GM21619 (cell line): ENCODE measurements around the gene SNORC.
A peak's percentile ranks its signal among the peaks of the same experiment; 100 is the strongest.
"Not testable (repeated sequence)": the region's sequence is repeated elsewhere in the genome, so short reads cannot be mapped to it uniquely, and the experiment has no call there.

ENCODE experiments used
- ATAC-seq: cut with Tn5 transposase; IDR thresholded peaks from one replicate; pipeline ENCODE4 v1.9.1; 2021; ENCODE audit not compliant: unreplicated experiment

SNORC gene

GRCh38 chr2:232870018-232870765 lies at the start of gene SNORC:
Gene SNORC, plus strand, starts transcription at chr2:232870264. Its CDS starts 78 bp downstream, at chr2:232870342.
- no peak for ATAC-seq

- no peak for ATAC-seq
Observed at GRCh38 chr2:232829988-232830387, 40.1 kb upstream of the SNORC start.

- ATAC-seq, result no peak
Observed at GRCh38 chr2:232831496-232831895, 38.6 kb upstream of the SNORC start.

GRCh38 chr2:232833830-232834229 lies 36.2 kb upstream of the SNORC start:
- no peak for ATAC-seq

- ATAC-seq, result no peak
Observed at GRCh38 chr2:232835687-232836208, 34.3 kb upstream of the SNORC start.

GRCh38 chr2:232836934-232837333 lies 33.1 kb upstream of the SNORC start:
- no peak for ATAC-seq

GRCh38 chr2:232838406-232838874 lies 31.6 kb upstream of the SNORC start:
- peak; percentile 79 for ATAC-seq

- ATAC-seq, result no peak
Observed at GRCh38 chr2:232839411-232840079, 30.5 kb upstream of the SNORC start.

GRCh38 chr2:232842689-232843088 lies 27.4 kb upstream of the SNORC start:
- no peak for ATAC-seq

GRCh38 chr2:232843834-232844233 lies 26.2 kb upstream of the SNORC start:
- ATAC-seq, result no peak

GRCh38 chr2:232846055-232846454 lies 24.0 kb upstream of the SNORC start:
- ATAC-seq, result no peak

GRCh38 chr2:232850039-232850438 lies 20.0 kb upstream of the SNORC start:
- ATAC-seq, result no peak

GRCh38 chr2:232852081-232852480 lies 18.0 kb upstream of the SNORC start:
- not testable (repeated sequence) for ATAC-seq

GRCh38 chr2:232852676-232853075 lies 17.4 kb upstream of the SNORC start:
- no peak for ATAC-seq

GRCh38 chr2:232854082-232854481 lies 16.0 kb upstream of the SNORC start:
- ATAC-seq, result no peak

GRCh38 chr2:232857158-232857563 lies 12.9 kb upstream of the SNORC start:
- no peak for ATAC-seq

- ATAC-seq, result no peak
Observed at GRCh38 chr2:232859385-232859916, 10.6 kb upstream of the SNORC start.

GRCh38 chr2:232860593-232861241 lies 9.3 kb upstream of the SNORC start:
- ATAC-seq, result no peak

- no peak for ATAC-seq
Observed at GRCh38 chr2:232861353-232861752, 8.7 kb upstream of the SNORC start.

- ATAC-seq, result no peak
Observed at GRCh38 chr2:232863996-232864395, 6.1 kb upstream of the SNORC start.

GRCh38 chr2:232865165-232865564 lies 4.9 kb upstream of the SNORC start:
- ATAC-seq, result no peak
